Upper lobe of right lung (tissue), 1 donor: Measurements from ENCODE around the gene IL15RA. TPM values are rescaled to one million over a fixed set of nuclear protein-coding genes. Genes with fewer than 3 reads are reported as not detected.
A peak's percentile ranks its signal among the peaks of the same experiment; 100 is the strongest.

Experiments
- ATAC-seq: fragments of 200-7000 bp; cut with Tn5 transposase; one replicate; pipeline ENCODE4 v1.9.1; 2020; ENCODE audit warnings: mild to moderate bottlenecking, moderate library complexity
- DNase-seq: peaks from one replicate; pipeline ENCODE4 v3.0.0-alpha.2; 2020
- H3K27ac ChIP-seq: fragments of 200-600 bp; one replicate; pipeline ENCODE4 v1.8.0; 2022
- H3K27me3 ChIP-seq: fragments of 200-600 bp; one replicate; pipeline ENCODE4 v1.8.0; 2022; ENCODE audit warnings: mild to moderate bottlenecking
- H3K36me3 ChIP-seq: fragments of 200-600 bp; one replicate; pipeline ENCODE4 v1.8.0; 2022
- H3K4me1 ChIP-seq: fragments of 200-600 bp; one replicate; pipeline ENCODE4 v1.8.0; 2022
- H3K4me3 ChIP-seq: fragments of 200-600 bp; one replicate; pipeline ENCODE4 v1.8.0; 2022; ENCODE audit warnings: mild to moderate bottlenecking
- H3K9me3 ChIP-seq: fragments of 200-600 bp; one replicate; pipeline ENCODE4 v1.8.0; 2022
- CTCF ChIP-seq: fragments of 200-600 bp; IDR thresholded peaks from one replicate; pipeline ENCODE4 v1.8.0; 2022; ENCODE audit warnings: antibody characterized with exemption
- intact Hi-C: fragments of 100-400 bp; cut with DNase I; formaldehyde crosslinking; loops from one replicate; pipeline ENCODE4 v1.11.0; 2022
- total RNA-seq: library from RNA; stranded (reverse); fragmentation: NEBNext Ultra II Directional; extraction: Animal tissue kit (Norgen Biotek cat#: 25700); gene quantifications from one replicate; pipeline ENCODE4 v1.2.1, GENCODE V29; 2021
- donor health status: DM: no; HTN: yes; CAD: no; lungs with severe emphysema.

Gene IL15RA
- total RNA-seq, 1 donor from 2014 or later = 36.7 TPM

DNA sequence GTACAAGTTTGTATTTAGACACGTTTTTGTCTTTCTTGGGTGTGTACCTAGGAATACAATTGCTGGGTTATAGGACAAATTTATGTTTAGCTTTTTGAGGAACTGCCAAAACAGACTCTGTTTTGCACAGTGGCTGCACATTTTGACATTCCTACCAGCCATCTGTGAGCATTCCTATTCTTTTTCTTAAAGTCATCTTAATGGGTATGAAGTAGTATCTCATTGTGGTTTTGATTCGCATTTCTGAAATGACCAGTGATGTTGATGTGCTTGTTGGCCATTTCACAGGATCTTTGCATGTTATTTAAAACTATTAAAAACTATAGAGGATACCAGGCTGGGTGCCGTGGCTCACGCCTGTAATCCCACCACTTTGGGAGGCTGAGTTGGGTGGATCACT lies 32.6 kb upstream of the IL15RA start:
- H3K27ac ChIP-seq = no peak overlapping the region
- ATAC-seq (no peak), DNase-seq (no peak)
- H3K4me1 ChIP-seq = peaks cover 11% of the 10 kb centered on the region
- H3K27me3 ChIP-seq = no peaks in the 10 kb centered on the region
- no peaks in the 10 kb centered on the region for H3K36me3 ChIP-seq
- H3K9me3 ChIP-seq = peaks cover 4% of the 10 kb centered on the region
- TF ChIP-seq CTCF = no peak
- intact Hi-C loops = loop anchor here (10.0 kb wide), 1 partner anchor 55 kb away; the partner anchor contains the start of gene IL2RA
- H3K4me3 ChIP-seq = no peak overlapping the region

GRCh38 chr10:6009150-6009549 lies 31.8 kb upstream of the IL15RA start:
- Histone ChIP-seq H3K27ac (peak overlapping the region; percentile 63), H3K4me1 (peaks cover 6% of the 10 kb centered on the region), H3K4me3 (peak overlapping the region; percentile 25), H3K36me3 (no peaks in the 10 kb centered on the region), H3K27me3 (no peaks in the 10 kb centered on the region), H3K9me3 (peaks cover 4% of the 10 kb centered on the region)
- intact Hi-C loops = no loop called here
- TF ChIP-seq CTCF = no peak
- DNase-seq (no peak), ATAC-seq (no peak)

DNA sequence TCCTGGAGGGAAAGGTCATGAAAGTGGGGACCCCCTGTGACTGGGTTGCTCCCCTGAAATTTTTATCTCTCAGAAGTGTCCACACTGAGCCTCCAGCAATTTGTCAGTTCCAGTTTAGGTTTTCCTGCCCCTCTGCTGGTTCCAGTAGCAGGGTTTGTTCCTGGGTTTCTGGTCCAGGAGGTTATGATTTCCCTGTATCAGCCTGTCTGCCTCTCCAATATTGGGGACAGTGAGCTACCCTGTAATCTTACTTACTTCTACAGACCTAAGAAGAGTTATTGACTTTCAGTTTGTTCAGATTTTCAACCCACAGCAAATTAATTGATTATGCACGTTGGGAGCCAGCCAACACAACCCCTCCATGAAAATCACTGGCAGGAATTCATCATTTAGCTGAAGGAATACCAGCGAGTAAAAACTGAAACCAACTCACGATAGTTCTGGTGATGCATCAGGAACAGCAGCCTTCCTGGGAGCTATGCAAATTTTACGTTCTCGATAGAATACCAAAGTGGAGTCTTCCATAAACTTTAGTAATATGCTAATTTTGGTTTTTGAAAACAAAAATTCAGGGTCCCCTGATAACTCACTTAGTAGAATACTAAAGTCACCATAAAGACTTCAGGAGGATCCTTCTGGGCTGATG lies 31.3 kb upstream of the IL15RA start:
- Histone ChIP-seq H3K27me3 (no peaks in the 10 kb centered on the region), H3K36me3 (no peaks in the 10 kb centered on the region), H3K4me1 (peaks cover under 1% of the 10 kb centered on the region), H3K27ac (peak overlapping the region; percentile 63), H3K4me3 (peak overlapping the region; percentile 25), H3K9me3 (peaks cover 4% of the 10 kb centered on the region)
- DNase-seq (no peak), ATAC-seq (no peak)
- intact Hi-C loops = no loop called here
- no peak for TF ChIP-seq CTCF

- no peak for ATAC-seq
- H3K36me3 ChIP-seq = no peaks in the 10 kb centered on the region
- intact Hi-C loops = no loop called here
Observed at GRCh38 chr10:6006991-6007390, 29.6 kb upstream of the IL15RA start.

GRCh38 chr10:6006546-6006945 lies 29.2 kb upstream of the IL15RA start:
- no peaks in the 10 kb centered on the region for H3K27me3 ChIP-seq
- ATAC-seq (no peak), DNase-seq (no peak)
- no peak overlapping the region for H3K27ac ChIP-seq
- H3K4me1 ChIP-seq = no peaks in the 10 kb centered on the region
- intact Hi-C loops = no loop called here
- TF ChIP-seq CTCF = no peak
- H3K9me3 ChIP-seq = peaks cover 4% of the 10 kb centered on the region
- no peaks in the 10 kb centered on the region for H3K36me3 ChIP-seq
- H3K4me3 ChIP-seq = no peak overlapping the region

More at GRCh38 chr10:6006991-6007390, 29.6 kb upstream of the IL15RA start:
- Histone ChIP-seq H3K27ac (no peak overlapping the region), H3K9me3 (peaks cover 4% of the 10 kb centered on the region), H3K4me1 (no peaks in the 10 kb centered on the region), H3K27me3 (no peaks in the 10 kb centered on the region), H3K4me3 (no peak overlapping the region)
- DNase-seq = no peak
- no peak for TF ChIP-seq CTCF
